ENCODE measurements around the gene NLE1. TPM values are rescaled to one million over a fixed set of nuclear protein-coding genes. Genes with fewer than 3 reads are reported as not detected.
A peak's percentile ranks its signal among the peaks of the same experiment; 100 is the strongest.
"Not testable (repeated sequence)": the region's sequence is repeated elsewhere in the genome, so short reads cannot be mapped to it uniquely, and the experiment has no call there.

The NLE1 gene
- total and polyA plus RNA-seq, 8 donors: 8.7 to 23.0 (median 19.8) TPM

- intact Hi-C loops (cut with DNase I): no loop called here
- no peak for ATAC-seq
These were observed 13.1 kb upstream of the NLE1 start for GRCh38 chr17:35155246-35155645.

GRCh38 chr17:35154196-35155165 is 12.4 kb upstream of the NLE1 start:
- Histone ChIP-seq H3K27me3 (no peaks in the 10 kb centered on the region), H3K4me1 (no peaks in the 10 kb centered on the region), H3K4me3 (no peak overlapping the region), H3K36me3 (no peaks in the 10 kb centered on the region), H3K9me3 (no peaks in the 10 kb centered on the region), H3K27ac (no peak overlapping the region)
- DNase-seq (no peak), ATAC-seq (no peak)
- intact Hi-C loops (cut with DNase I): no loop called here
- no peak for TF ChIP-seq CTCF (IDR thresholded peaks at IDR 0.05)

More at GRCh38 chr17:35155246-35155645, 13.1 kb upstream of the NLE1 start:
- Histone ChIP-seq H3K9me3 (no peaks in the 10 kb centered on the region), H3K36me3 (no peaks in the 10 kb centered on the region), H3K4me3 (no peak overlapping the region), H3K27ac (no peak overlapping the region), H3K27me3 (no peaks in the 10 kb centered on the region), H3K4me1 (no peaks in the 10 kb centered on the region)
- no peak for DNase-seq
- TF ChIP-seq CTCF (IDR thresholded peaks at IDR 0.05): no peak

GRCh38 chr17:35152421-35153140 is 10.5 kb upstream of the NLE1 start:
- DNase-seq (peak in 1 of 4 donors; percentile 43), ATAC-seq (no peak)
- intact Hi-C loops (cut with DNase I): no loop called here
- no peak for TF ChIP-seq CTCF (IDR thresholded peaks at IDR 0.05)
- H3K9me3 ChIP-seq: no peaks in the 10 kb centered on the region
- H3K36me3 ChIP-seq: no peaks in the 10 kb centered on the region
- no peak overlapping the region for H3K27ac ChIP-seq
- no peaks in the 10 kb centered on the region for H3K4me1 ChIP-seq
- H3K27me3 ChIP-seq: no peaks in the 10 kb centered on the region
- no peak overlapping the region for H3K4me3 ChIP-seq

GRCh38 chr17:35151080-35151479 is 9.0 kb upstream of the NLE1 start:
- DNase-seq; H3K4me1 ChIP-seq; H3K27ac ChIP-seq; H3K9me3 ChIP-seq; H3K36me3 ChIP-seq; H3K4me3 ChIP-seq; intact Hi-C loops (cut with DNase I); ATAC-seq; H3K27me3 ChIP-seq: not testable (repeated sequence)

GRCh38 chr17:35149941-35150340 is 7.8 kb upstream of the NLE1 start:
- no peak for TF ChIP-seq CTCF (IDR thresholded peaks at IDR 0.05)
- no peak for ATAC-seq
- intact Hi-C loops (cut with DNase I): no loop called here

More at GRCh38 chr17:35149941-35150340, 7.8 kb upstream of the NLE1 start:
- H3K27ac ChIP-seq: no peak overlapping the region
- H3K9me3 ChIP-seq: no peaks in the 10 kb centered on the region
- H3K27me3 ChIP-seq: no peaks in the 10 kb centered on the region
- H3K4me1 ChIP-seq: no peaks in the 10 kb centered on the region
- no peak overlapping the region for H3K4me3 ChIP-seq
- no peak for DNase-seq
- no peaks in the 10 kb centered on the region for H3K36me3 ChIP-seq

Measured in left lung (tissue), 10 donors.